Inferior parietal cortex (tissue), 1 donor: ENCODE data around the gene PPFIA1.
"Not testable (repeated sequence)": the region's sequence is repeated elsewhere in the genome, so short reads cannot be mapped to it uniquely, and the experiment has no call there.

ENCODE experiments used
- DNase-seq: peaks from one replicate; pipeline ENCODE4 v3.0.0-alpha.2; 2016; ENCODE audit errors: extremely low spot score

Gene PPFIA1

GRCh38 chr11:70324376-70325115, 54.1 kb downstream of the PPFIA1 start:
- no peak for DNase-seq

DNA sequence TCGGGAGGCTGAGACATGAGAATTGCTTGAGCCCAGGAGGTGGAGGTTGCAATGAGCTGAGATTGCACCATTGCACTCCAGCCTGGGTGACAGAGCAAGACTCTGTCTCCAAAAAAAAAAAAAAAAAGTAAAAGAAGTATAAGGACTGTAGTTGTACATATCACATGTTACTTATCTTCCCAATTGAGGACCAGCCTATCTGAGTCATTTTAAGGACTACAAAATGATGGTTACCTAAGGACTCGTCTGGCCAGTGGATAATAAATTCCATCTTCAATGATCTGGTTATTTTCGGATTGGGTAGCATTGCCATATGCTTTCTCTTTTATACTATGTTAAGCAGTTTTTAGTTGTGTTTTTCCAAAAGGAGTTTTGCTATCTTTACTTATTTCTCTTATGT, 55.3 kb downstream of the PPFIA1 start:
- no peak for DNase-seq

GRCh38 chr11:70326365-70326811, 55.9 kb downstream of the PPFIA1 start:
- peak; percentile 53 for DNase-seq

DNA sequence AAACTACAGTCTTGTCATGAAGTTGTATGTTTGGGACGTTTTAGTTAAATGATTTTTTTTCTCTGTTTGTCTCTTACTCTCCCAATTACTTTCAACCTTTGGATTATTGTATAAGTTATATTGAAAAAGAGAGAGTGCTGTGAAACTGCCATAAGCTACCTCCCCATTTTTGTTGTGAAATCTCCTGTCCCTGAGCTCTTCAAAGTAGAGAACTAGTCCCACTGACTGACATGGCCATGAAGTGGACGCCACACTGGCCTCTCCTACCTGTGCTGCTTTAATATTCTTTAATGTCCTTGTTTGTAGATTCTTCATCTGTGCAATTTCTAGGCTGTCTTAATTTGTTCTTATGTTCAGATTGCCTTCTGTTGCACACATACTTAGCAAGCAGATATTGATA, 56.3 kb downstream of the PPFIA1 start:
- DNase-seq: no peak

DNA sequence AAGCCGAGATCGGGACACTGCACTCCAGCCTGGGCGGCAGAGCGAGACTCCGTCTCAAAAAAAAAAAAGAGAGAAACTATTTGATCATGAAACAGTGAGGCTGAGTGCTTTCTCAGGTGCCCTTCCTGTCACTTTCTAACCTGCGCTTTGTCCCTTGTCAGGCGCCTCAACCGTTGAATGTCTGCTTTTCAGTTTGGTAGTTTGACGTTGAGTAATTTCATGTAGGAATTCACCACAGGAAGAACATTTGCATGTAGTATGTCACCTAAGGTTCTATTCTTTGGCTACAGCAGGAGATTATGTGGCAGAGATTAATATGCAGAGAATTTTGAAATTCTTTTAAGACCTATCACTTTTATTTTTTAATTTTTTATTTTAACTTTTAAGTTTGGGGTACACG, 57.2 kb downstream of the PPFIA1 start:
- no peak for DNase-seq

- DNase-seq: no peak
Observed at GRCh38 chr11:70328556-70328955, 58.1 kb downstream of the PPFIA1 start.

DNA sequence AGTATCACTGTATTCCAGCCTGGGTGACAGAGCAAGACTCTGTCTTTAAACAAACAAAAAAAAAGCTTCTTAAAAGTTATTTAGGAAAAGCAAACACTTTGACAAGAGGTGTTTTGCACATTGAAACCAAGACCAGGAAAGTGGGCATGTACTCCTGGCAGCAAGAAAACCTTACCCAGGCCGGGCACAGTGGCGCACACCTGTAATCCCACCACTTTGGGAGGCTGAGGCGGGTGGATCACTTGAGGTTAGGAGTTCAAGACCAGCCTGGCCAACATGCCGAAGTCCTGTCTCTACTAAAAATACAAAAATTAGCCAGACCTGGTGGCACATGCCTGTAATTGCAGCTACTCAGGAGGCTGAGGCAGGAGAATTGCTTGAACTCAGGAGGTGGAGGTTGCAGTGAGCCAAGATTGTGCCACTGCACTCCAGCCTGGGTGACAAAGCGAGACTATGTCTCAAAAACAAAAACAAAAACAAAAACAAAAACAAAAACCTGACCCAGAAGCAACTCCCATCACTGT, 60.9 kb downstream of the PPFIA1 start:
- not testable (repeated sequence) for DNase-seq

DNA sequence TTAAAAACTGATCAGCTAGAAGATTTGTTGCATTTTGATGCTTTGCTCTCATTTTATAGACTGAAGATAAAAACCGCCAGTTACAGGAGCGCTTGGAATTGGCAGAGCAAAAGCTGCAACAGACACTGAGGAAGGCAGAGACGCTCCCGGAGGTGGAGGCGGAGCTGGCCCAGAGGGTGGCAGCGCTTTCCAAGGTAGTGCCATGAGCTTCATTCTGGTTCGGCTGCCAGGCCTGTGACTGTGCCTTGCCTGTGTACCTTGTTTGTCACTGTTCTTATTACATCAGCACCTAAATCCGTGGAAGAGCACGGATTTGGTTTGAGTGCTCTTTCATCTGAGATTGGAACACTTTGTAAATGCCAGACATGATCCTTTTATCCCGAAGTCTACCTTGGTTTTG, 61.4 kb downstream of the PPFIA1 start:
- peak; percentile 51 for DNase-seq

- DNase-seq: no peak
Observed at GRCh38 chr11:70332567-70332966, 62.1 kb downstream of the PPFIA1 start.

DNA sequence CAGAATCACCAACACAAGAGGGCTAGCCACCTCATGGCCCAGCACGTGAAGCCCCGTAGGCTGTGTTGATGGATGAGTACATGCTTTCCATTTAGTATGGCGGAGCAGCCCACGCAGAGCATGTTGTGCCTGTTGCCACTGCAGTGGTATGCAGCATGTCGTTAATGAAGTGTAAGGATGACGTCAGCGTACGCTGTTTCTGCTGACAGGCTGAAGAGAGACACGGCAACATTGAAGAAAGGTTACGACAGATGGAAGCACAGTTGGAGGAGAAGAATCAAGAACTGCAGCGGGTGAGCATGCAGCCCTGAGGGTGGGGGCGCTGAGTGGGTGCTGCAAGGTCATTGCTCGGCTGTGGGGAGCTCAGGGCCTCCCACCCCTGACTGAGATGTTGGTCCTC, 62.8 kb downstream of the PPFIA1 start:
- peak; percentile 12 for DNase-seq

- no peak for DNase-seq
Observed at GRCh38 chr11:70334351-70334995, 64.0 kb downstream of the PPFIA1 start.

DNA sequence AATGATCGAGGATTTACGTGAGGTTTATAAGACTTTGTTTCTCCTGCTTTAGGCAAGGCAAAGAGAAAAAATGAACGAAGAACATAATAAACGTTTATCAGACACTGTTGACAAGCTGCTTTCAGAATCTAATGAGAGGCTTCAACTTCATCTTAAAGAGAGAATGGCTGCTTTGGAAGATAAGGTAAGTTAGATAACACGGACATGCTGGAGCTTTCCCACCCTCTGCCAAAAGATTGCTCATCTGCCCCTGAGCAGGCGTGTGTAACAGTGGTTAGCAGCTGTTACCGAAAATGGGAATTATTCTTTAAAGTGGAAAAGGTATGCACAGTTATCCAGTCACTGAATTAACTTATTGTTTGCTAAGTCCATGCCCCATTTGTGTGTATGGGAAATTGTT, 65.0 kb downstream of the PPFIA1 start:
- DNase-seq: no peak

DNA sequence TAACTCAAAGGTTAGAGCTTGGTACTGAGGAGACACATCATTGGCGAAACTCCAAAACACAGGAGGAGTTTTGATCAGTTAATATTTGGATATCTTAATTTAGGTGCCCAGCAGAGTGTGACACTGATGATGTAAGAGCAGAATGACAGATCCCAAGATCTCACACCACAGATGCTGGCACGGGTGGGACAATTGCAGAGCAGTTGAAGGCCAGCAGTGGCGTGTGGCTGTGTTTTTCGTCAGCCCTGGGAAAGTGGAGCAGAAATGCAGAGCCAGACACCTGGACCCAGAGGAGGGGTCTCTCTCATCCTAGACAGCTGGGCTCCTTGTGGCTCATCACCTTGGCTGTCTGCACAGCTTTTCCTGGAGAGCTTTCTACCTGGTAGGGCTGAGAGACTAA, 68.1 kb downstream of the PPFIA1 start:
- no peak for DNase-seq

- no peak for DNase-seq
Observed at GRCh38 chr11:70339066-70339465, 68.6 kb downstream of the PPFIA1 start.

GRCh38 chr11:70341881-70342429, 71.5 kb downstream of the PPFIA1 start:
- DNase-seq: no peak

DNA sequence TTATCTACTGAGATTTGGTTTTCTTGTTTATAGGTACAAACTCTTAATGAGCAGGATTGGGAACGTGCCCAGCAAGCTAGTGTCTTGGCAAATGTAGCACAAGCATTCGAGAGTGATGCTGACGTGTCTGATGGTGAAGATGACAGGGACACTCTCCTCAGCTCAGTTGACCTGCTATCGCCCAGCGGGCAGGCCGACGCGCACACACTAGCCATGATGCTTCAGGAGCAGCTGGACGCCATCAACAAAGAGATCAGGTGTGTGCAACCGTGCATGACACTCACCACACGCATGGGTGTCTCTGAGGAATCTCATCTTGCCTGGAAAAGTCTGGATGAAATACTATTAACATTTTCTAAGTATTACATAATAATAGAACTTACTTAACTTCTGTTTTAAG, 73.1 kb downstream of the PPFIA1 start:
- no peak for DNase-seq

DNA sequence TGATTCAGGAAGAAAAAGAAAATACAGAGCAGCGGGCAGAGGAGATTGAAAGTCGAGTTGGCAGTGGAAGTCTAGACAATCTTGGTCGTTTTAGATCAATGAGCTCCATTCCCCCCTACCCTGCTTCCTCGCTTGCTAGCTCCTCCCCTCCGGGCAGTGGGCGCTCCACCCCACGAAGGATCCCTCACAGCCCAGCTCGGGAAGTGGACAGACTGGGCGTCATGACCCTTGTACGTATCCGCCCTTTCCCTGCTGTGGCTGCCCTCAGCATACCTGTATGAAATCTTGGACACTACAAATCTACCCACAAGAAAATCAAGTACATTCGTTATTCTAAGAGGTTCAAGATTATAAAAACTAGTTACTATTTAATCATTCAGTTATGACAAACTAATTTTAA, 77.7 kb downstream of the PPFIA1 start:
- no peak for DNase-seq

- no peak for DNase-seq
Observed at GRCh38 chr11:70348608-70349007, 78.1 kb downstream of the PPFIA1 start.

DNA sequence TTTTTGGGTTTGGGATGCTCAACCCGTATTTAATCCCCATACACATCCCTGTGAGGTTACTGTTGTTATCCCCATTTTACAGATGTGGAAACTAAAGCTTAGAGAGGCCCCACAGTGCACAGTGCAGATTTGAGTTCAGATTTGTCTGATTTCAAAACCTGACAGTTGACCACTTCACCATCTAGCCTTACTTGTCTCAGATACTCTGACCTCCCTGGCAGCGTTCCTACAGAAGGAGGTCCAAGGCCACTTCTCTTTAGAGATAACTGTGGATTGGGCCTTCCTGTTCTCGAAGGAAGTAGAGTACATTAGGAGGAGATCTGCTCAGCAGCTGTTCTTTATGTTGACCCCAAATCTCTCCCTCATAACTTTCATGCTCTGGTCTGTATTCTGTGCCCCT, 81.2 kb downstream of the PPFIA1 start:
- DNase-seq: no peak

DNA sequence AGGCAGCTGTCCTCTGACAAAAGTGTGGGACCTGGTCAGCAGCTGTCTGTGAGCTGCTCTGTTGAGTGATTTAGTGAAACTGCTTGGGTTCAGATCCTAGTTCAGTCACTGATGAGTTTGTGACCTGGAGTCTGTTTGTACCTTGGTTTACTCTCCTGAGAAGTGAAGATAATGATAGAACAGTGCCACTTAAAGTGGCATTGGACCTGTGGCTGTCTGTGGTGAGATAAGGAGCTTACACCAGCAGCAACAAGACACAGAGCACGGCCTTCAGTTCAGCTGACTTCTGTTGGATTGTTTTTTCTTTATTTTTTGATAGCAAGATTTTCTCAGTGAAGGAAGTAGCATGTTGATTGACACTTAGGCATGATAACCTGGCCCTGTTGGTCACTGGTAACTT, 81.6 kb downstream of the PPFIA1 start:
- DNase-seq: no peak

DNA sequence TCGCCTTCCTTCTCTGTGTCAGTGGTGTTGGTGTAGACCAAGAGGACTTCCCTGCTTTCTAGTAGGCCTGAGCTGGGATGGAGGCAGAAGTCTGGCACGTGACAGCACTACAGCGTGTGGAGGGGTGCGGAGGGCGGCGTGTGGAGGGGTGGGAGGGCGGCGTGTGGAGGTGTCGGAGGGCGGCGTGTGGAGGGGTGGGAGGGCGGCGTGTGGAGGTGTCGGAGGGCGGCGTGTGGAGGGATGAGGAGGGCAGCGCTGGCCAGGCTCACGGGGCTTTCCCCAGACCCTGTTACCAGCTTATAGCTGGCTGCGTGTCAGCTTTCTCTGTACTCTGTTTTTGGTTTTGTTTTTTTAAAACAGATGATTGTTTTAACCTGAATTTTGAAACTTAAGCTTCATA, 82.1 kb downstream of the PPFIA1 start:
- DNase-seq: no peak

- DNase-seq: no peak
Observed at GRCh38 chr11:70353329-70353728, 82.8 kb downstream of the PPFIA1 start.
